ENCODE results near the gene SLC34A1. TPM values are rescaled to one million over a fixed set of nuclear protein-coding genes. Genes with fewer than 3 reads are reported as not detected.
"Not testable (repeated sequence)": the region's sequence is repeated elsewhere in the genome, so short reads cannot be mapped to it uniquely, and the experiment has no call there.

The SLC34A1 gene
- total and polyA plus RNA-seq, 9 donors, result not detected

GRCh38 chr5:177409043-177409801 is 25.0 kb downstream of the SLC34A1 start, which contains the start of gene F12:
F12 (minus strand) TSS chr5:177409564; CDS start chr5:177409527, 37 bp downstream.
- Histone ChIP-seq H3K4me1 (ENCODE audit: control insufficient read depth, insufficient read depth, low read length) (peaks cover 10% of the 10 kb centered on the region), H3K9me3 (replicated peaks; ENCODE audit: control insufficient read depth, low read depth, low read length) (no peaks in the 10 kb centered on the region), H3K36me3 (ENCODE audit: control insufficient read depth, insufficient read depth, low read length) (no peaks in the 10 kb centered on the region), H3K4me3 (ENCODE audit: low read length) (no peak within 1 kb of the TSS), H3K27ac (ENCODE audit: low read length) (no peak within 1 kb of the TSS), H3K27me3 (ENCODE audit: control insufficient read depth, insufficient read depth, low read length) (peaks cover 28% of the 10 kb centered on the region)
- DNase-seq, result no peak
- 91% methylated on average over 7 of the region's 9 CpGs for WGBS (ENCODE audit: insufficient coverage)

GRCh38 chr5:177410575-177410974 is 26.3 kb downstream of the SLC34A1 start:
- Histone ChIP-seq H3K36me3 (ENCODE audit: control insufficient read depth, insufficient read depth, low read length) (no peaks in the 10 kb centered on the region), H3K4me3 (ENCODE audit: low read length) (no peak overlapping the region), H3K27me3 (ENCODE audit: control insufficient read depth, insufficient read depth, low read length) (peaks cover 15% of the 10 kb centered on the region), H3K27ac (ENCODE audit: low read length) (no peak overlapping the region), H3K4me1 (ENCODE audit: control insufficient read depth, insufficient read depth, low read length) (no peaks in the 10 kb centered on the region), H3K9me3 (replicated peaks; ENCODE audit: control insufficient read depth, low read depth, low read length) (no peaks in the 10 kb centered on the region)
- DNase-seq, result no peak
- 100% methylated on average over 2 of the region's 3 CpGs for WGBS (ENCODE audit: insufficient coverage)

DNA sequence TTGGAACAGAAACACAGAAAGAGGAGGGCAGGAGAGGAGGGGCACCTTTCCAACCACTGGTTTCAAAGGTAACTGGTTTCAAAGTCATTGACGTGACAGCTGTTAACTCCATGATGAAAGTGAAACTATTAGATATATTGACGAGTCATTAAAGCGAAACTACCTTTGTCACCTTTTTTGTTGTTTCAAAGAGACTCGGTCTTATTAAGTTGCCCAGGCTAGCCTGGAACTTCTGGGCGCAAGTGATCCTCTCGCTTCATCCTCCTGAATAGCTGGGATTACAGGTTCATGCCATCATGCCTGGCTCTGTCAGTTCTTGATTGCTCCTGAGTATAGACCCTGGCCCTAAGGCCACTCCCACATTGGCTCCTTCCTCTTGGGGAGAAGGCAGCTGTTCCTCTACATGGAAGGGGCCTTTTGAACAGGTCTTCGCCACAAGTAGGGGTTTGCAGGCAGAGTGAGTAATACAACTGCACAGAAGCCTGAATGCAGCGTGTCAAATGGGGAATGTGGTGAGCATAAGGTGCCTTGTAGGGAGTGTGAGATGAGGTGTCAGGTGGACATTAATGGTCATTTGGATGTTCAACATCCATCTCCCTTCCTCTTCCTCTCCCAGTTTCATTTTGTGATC is 28.5 kb downstream of the SLC34A1 start:
- no peak overlapping the region for H3K4me3 ChIP-seq (ENCODE audit: low read length)
- H3K36me3 ChIP-seq (ENCODE audit: control insufficient read depth, insufficient read depth, low read length), result no peaks in the 10 kb centered on the region
- no peak overlapping the region for H3K27ac ChIP-seq (ENCODE audit: low read length)
- DNase-seq, result no peak
- peaks cover 9% of the 10 kb centered on the region for H3K27me3 ChIP-seq (ENCODE audit: control insufficient read depth, insufficient read depth, low read length)
- 74% methylated on average over 4 of the region's 8 CpGs for WGBS (ENCODE audit: insufficient coverage)
- no peaks in the 10 kb centered on the region for H3K4me1 ChIP-seq (ENCODE audit: control insufficient read depth, insufficient read depth, low read length)
- no peaks in the 10 kb centered on the region for H3K9me3 ChIP-seq (replicated peaks; ENCODE audit: control insufficient read depth, low read depth, low read length)

GRCh38 chr5:177414481-177414880 is 30.2 kb downstream of the SLC34A1 start:
- DNase-seq, result no peak
- Histone ChIP-seq H3K4me1 (ENCODE audit: control insufficient read depth, insufficient read depth, low read length) (no peaks in the 10 kb centered on the region), H3K27ac (ENCODE audit: low read length) (no peak overlapping the region), H3K9me3 (replicated peaks; ENCODE audit: control insufficient read depth, low read depth, low read length) (no peaks in the 10 kb centered on the region), H3K36me3 (ENCODE audit: control insufficient read depth, insufficient read depth, low read length) (no peaks in the 10 kb centered on the region), H3K27me3 (ENCODE audit: control insufficient read depth, insufficient read depth, low read length) (peaks cover 4% of the 10 kb centered on the region), H3K4me3 (ENCODE audit: low read length) (no peak overlapping the region)
- no CpG with 5 or more reads among the region's 3 CpGs for WGBS (ENCODE audit: insufficient coverage)

GRCh38 chr5:177417081-177417480 is 32.8 kb downstream of the SLC34A1 start:
- 100% methylated on average over 2 of the region's 6 CpGs for whole genome bisulfite sequencing (ENCODE audit: insufficient coverage)
- H3K9me3 ChIP-seq (replicated peaks; ENCODE audit: control insufficient read depth, low read depth, low read length); H3K4me3 ChIP-seq (ENCODE audit: low read length); H3K27ac ChIP-seq (ENCODE audit: low read length); H3K36me3 ChIP-seq (ENCODE audit: control insufficient read depth, insufficient read depth, low read length); H3K27me3 ChIP-seq (ENCODE audit: control insufficient read depth, insufficient read depth, low read length); H3K4me1 ChIP-seq (ENCODE audit: control insufficient read depth, insufficient read depth, low read length); DNase-seq: not testable (repeated sequence)

DNA sequence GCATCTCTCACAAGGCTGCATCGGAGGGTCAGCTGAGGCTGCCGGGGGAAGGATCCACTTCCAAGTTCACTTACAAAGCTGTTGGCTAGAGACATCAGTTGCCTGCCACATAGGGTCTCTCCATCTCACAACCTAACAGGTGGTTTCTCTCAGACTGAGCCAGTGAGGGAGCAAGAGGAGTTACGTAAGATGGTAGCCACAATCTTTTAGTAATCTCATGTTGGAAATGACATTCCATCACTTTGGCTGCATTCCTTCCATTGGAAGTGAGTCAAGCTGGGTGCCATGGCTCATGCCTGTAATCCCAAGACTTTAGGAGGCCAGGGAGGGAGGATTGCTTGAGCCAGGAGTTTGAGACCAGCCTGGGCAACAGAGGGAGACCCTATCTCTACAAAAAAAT is 34.8 kb downstream of the SLC34A1 start:
- no peak overlapping the region for H3K4me3 ChIP-seq (ENCODE audit: low read length)
- DNase-seq, result no peak
- H3K27ac ChIP-seq (ENCODE audit: low read length), result no peak overlapping the region
- H3K27me3 ChIP-seq (ENCODE audit: control insufficient read depth, insufficient read depth, low read length), result no peaks in the 10 kb centered on the region
- H3K4me1 ChIP-seq (ENCODE audit: control insufficient read depth, insufficient read depth, low read length), result peaks cover 2% of the 10 kb centered on the region
- WGBS (ENCODE audit: insufficient coverage), result no CpG with 5 or more reads among the region's 3 CpGs
- H3K9me3 ChIP-seq (replicated peaks; ENCODE audit: control insufficient read depth, low read depth, low read length), result no peaks in the 10 kb centered on the region
- H3K36me3 ChIP-seq (ENCODE audit: control insufficient read depth, insufficient read depth, low read length), result no peaks in the 10 kb centered on the region

DNA sequence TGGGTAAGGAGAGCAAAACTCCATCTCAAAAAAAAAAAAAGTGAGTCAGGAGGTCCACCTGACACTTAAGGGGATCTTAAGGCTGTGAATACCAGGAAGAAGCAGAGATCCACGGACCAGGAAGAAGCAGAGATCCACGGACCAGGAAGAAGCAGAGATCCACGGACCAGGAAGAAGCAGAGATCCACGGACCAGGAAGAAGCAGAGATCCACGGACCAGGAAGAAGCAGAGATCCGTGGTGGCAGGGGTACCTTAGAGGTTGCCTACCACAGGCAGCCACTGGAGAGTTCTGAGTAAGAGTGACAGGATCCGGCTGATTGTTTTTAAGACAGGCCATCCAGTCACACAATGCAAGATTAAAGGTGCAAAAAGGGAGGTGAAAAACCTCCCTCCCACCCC is 36.2 kb downstream of the SLC34A1 start:
- not testable (repeated sequence) for H3K4me1 ChIP-seq (ENCODE audit: control insufficient read depth, insufficient read depth, low read length); H3K9me3 ChIP-seq (replicated peaks; ENCODE audit: control insufficient read depth, low read depth, low read length); H3K27ac ChIP-seq (ENCODE audit: low read length); DNase-seq; H3K36me3 ChIP-seq (ENCODE audit: control insufficient read depth, insufficient read depth, low read length); H3K4me3 ChIP-seq (ENCODE audit: low read length); H3K27me3 ChIP-seq (ENCODE audit: control insufficient read depth, insufficient read depth, low read length)
- 75% methylated on average over 6 of the region's 7 CpGs for WGBS (ENCODE audit: insufficient coverage)

- Histone ChIP-seq H3K9me3 (replicated peaks; ENCODE audit: control insufficient read depth, low read depth, low read length) (no peaks in the 10 kb centered on the region), H3K27me3 (ENCODE audit: control insufficient read depth, insufficient read depth, low read length) (no peaks in the 10 kb centered on the region), H3K27ac (ENCODE audit: low read length) (no peak overlapping the region), H3K4me3 (ENCODE audit: low read length) (no peak overlapping the region), H3K36me3 (ENCODE audit: control insufficient read depth, insufficient read depth, low read length) (no peaks in the 10 kb centered on the region), H3K4me1 (ENCODE audit: control insufficient read depth, insufficient read depth, low read length) (peaks cover 6% of the 10 kb centered on the region)
- no CpG with 5 or more reads among the region's 6 CpGs for whole genome bisulfite sequencing (ENCODE audit: insufficient coverage)
- peak; percentile 59 for DNase-seq
Measured at GRCh38 chr5:177421062-177421798, 37.0 kb downstream of the SLC34A1 start.

DNA sequence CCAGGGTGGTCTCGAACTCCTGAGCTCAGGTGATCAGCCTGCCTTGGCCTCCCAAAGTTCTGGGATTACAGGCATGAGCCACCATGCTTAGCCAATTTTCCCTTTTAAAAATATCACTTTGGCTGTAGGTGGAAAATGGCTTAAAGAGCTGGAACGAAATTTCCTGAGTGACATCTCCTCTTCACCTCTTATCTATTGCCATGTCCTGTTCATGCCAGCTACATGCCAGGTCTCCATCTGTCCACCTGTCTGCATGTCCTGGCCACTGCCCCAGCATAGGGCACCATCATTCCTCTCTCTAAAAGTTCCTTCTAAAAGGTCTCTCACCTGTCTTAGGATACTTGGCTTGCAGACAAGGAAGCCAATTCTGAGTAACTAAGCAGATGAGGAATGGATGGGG is 39.4 kb downstream of the SLC34A1 start:
- Histone ChIP-seq H3K4me3 (ENCODE audit: low read length) (no peak overlapping the region), H3K27ac (ENCODE audit: low read length) (no peak overlapping the region), H3K4me1 (ENCODE audit: control insufficient read depth, insufficient read depth, low read length) (peaks cover 24% of the 10 kb centered on the region), H3K9me3 (replicated peaks; ENCODE audit: control insufficient read depth, low read depth, low read length) (no peaks in the 10 kb centered on the region), H3K36me3 (ENCODE audit: control insufficient read depth, insufficient read depth, low read length) (peaks cover 5% of the 10 kb centered on the region), H3K27me3 (ENCODE audit: control insufficient read depth, insufficient read depth, low read length) (no peaks in the 10 kb centered on the region)
- DNase-seq, result no peak
- 83% methylated on average over 1 of the region's 2 CpGs for WGBS (ENCODE audit: insufficient coverage)

GRCh38 chr5:177425196-177425800 is 41.1 kb downstream of the SLC34A1 start:
- Histone ChIP-seq H3K4me1 (ENCODE audit: control insufficient read depth, insufficient read depth, low read length) (peaks cover 40% of the 10 kb centered on the region), H3K4me3 (ENCODE audit: low read length) (peak overlapping the region; percentile 75), H3K36me3 (ENCODE audit: control insufficient read depth, insufficient read depth, low read length) (peaks cover 5% of the 10 kb centered on the region), H3K27me3 (ENCODE audit: control insufficient read depth, insufficient read depth, low read length) (no peaks in the 10 kb centered on the region), H3K9me3 (replicated peaks; ENCODE audit: control insufficient read depth, low read depth, low read length) (no peaks in the 10 kb centered on the region), H3K27ac (ENCODE audit: low read length) (peak overlapping the region; percentile 97)
- 47% methylated on average over 8 of the region's 13 CpGs for WGBS (ENCODE audit: insufficient coverage)
- DNase-seq, result no peak
